ENCODE measurements around the gene DPY19L3.

Gene DPY19L3

DNA sequence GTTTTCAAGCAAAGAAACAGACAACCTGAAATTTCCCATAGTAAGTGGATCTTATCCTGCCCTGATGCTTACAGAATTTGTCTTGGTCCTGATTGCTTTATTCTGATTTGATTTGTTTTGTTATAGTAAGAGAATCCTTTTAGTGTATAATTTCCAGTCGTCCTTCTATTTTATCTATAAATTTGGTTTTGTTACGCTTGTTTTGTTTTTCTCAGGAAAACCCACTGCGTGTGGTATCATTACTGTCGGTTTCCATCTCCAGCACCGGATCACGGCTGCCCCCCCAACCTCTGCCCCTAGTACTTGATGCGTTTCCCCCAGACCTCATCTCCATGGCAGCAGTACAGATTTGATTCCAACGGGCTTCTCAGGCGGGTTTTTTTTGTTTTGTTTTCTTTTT lies 117.4 kb downstream of the DPY19L3 start:
- no peak for DNase-seq

DNA sequence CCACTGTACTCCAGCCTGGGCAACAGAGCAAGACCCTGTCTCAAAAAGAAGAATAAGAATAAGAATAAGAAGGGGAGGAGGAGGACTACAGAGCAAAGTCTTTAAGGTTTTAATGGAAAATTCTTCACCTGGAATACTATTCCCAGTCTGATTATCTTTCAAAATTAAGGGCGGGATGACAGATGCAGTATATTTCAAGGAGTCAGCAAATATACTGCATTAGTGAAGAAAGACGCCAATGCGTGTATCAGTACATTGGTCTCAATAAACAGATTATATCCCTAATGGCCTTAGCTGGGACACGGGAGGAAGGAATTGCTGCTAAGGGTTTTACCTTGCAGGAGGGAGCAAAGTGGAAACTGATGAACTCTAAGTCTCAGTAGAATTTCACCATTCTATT lies 121.3 kb downstream of the DPY19L3 start:
- no peak for DNase-seq

DNA sequence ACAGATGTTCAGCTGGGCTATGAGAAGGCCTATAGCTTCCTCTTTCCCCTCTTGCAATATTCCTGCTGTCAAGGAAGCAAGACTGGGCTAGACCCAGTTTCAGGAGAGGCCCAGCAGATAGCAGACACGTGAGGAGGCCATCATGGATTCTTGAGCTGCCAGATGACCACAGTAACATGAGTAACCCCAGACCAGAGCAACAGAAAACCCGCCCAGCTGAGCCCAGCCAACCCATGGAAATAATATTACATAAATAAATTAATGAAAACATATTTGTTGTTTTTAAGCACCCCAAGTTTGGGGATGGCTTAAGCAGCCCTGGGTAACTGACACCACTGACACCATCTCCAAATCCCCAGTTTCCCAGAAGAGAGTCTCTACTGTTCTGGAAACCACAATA lies 125.2 kb downstream of the DPY19L3 start:
- DNase-seq, result no peak

DNA sequence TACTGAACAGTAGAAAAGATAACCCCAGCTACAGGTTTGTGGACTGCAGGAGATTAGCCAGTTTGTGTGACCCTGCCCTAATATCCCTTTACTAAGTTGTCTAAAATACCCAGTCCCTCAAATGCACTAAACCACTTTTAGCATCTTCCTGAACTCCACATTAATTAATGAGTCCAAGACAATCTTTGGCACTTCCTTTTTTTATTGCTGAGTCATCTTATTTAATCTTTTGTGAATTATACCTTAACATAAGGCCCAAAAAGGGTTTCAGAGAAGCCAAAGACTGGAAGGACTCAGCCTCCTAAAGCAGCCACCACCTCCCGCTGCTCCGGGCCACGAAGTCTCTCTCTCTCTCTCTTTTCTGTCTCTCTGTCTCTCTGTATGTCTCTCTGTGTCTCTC lies 126.7 kb downstream of the DPY19L3 start:
- DNase-seq, result no peak

All from NCI-H187 (cell line).